Measurements from ENCODE around the gene WDTC1.
A peak's percentile ranks its signal among the peaks of the same experiment; 100 is the strongest.
"Not testable (repeated sequence)": the region's sequence is repeated elsewhere in the genome, so short reads cannot be mapped to it uniquely, and the experiment has no call there.

Gene WDTC1

GRCh38 chr1:27234049-27234882 lies at the start of gene WDTC1:
TSS of gene WDTC1 (plus strand) at chr1:27234632. CDS start at chr1:27261055, 26,423 bp downstream.
- DNase-seq (ENCODE audit: low read depth in 2 of 2, low spot score in 1 of 2), result peak; percentile 96

- not testable (repeated sequence) for DNase-seq (ENCODE audit: low read depth in 2 of 2, low spot score in 1 of 2)
Measured at GRCh38 chr1:27184665-27185064, 49.8 kb upstream of the WDTC1 start.

GRCh38 chr1:27192039-27192529 lies 42.3 kb upstream of the WDTC1 start:
- no peak for DNase-seq (ENCODE audit: low read depth in 2 of 2, low spot score in 1 of 2)

- DNase-seq (ENCODE audit: low read depth in 2 of 2, low spot score in 1 of 2), result no peak
Measured at GRCh38 chr1:27193194-27193593, 41.2 kb upstream of the WDTC1 start.

- no peak for DNase-seq (ENCODE audit: low read depth in 2 of 2, low spot score in 1 of 2)
Measured at GRCh38 chr1:27201295-27201694, 33.1 kb upstream of the WDTC1 start.

GRCh38 chr1:27203946-27204345 lies 30.5 kb upstream of the WDTC1 start:
- DNase-seq (ENCODE audit: low read depth in 2 of 2, low spot score in 1 of 2), result no peak

GRCh38 chr1:27207238-27207637 lies 27.2 kb upstream of the WDTC1 start:
- DNase-seq (ENCODE audit: low read depth in 2 of 2, low spot score in 1 of 2), result not testable (repeated sequence)

- not testable (repeated sequence) for DNase-seq (ENCODE audit: low read depth in 2 of 2, low spot score in 1 of 2)
Measured at GRCh38 chr1:27208143-27208850, 26.1 kb upstream of the WDTC1 start.

- no peak for DNase-seq (ENCODE audit: low read depth in 2 of 2, low spot score in 1 of 2)
Measured at GRCh38 chr1:27216466-27216865, 18.0 kb upstream of the WDTC1 start.

GRCh38 chr1:27217401-27217800 lies 17.0 kb upstream of the WDTC1 start:
- DNase-seq (ENCODE audit: low read depth in 2 of 2, low spot score in 1 of 2), result no peak

- no peak for DNase-seq (ENCODE audit: low read depth in 2 of 2, low spot score in 1 of 2)
Measured at GRCh38 chr1:27218736-27219135, 15.7 kb upstream of the WDTC1 start.

- DNase-seq (ENCODE audit: low read depth in 2 of 2, low spot score in 1 of 2), result no peak
Measured at GRCh38 chr1:27220096-27220495, 14.3 kb upstream of the WDTC1 start.

- not testable (repeated sequence) for DNase-seq (ENCODE audit: low read depth in 2 of 2, low spot score in 1 of 2)
Measured at GRCh38 chr1:27220702-27221497, 13.5 kb upstream of the WDTC1 start.

GRCh38 chr1:27225621-27226020 lies 8.8 kb upstream of the WDTC1 start:
- no peak for DNase-seq (ENCODE audit: low read depth in 2 of 2, low spot score in 1 of 2)

GRCh38 chr1:27227765-27228164 lies 6.7 kb upstream of the WDTC1 start:
- no peak for DNase-seq (ENCODE audit: low read depth in 2 of 2, low spot score in 1 of 2)

GRCh38 chr1:27233667-27234048 lies 774 bp upstream of the WDTC1 start:
- DNase-seq (ENCODE audit: low read depth in 2 of 2, low spot score in 1 of 2), result peak; percentile 0 to 1

GRCh38 chr1:27235827-27236226 lies 1.4 kb downstream of the WDTC1 start:
- no peak for DNase-seq (ENCODE audit: low read depth in 2 of 2, low spot score in 1 of 2)

- DNase-seq (ENCODE audit: low read depth in 2 of 2, low spot score in 1 of 2), result no peak
Measured at GRCh38 chr1:27237112-27237511, 2.7 kb downstream of the WDTC1 start.

GRCh38 chr1:27238032-27238431 lies 3.6 kb downstream of the WDTC1 start:
- DNase-seq (ENCODE audit: low read depth in 2 of 2, low spot score in 1 of 2), result no peak

- DNase-seq (ENCODE audit: low read depth in 2 of 2, low spot score in 1 of 2), result no peak
Measured at GRCh38 chr1:27241677-27242076, 7.2 kb downstream of the WDTC1 start.

GRCh38 chr1:27243665-27244064 lies 9.2 kb downstream of the WDTC1 start:
- DNase-seq (ENCODE audit: low read depth in 2 of 2, low spot score in 1 of 2), result not testable (repeated sequence)
